DND-41 (cell line): ENCODE results near the gene STX19.
"Not testable (repeated sequence)": the region's sequence is repeated elsewhere in the genome, so short reads cannot be mapped to it uniquely, and the experiment has no call there.

ENCODE experiments used
- CTCF ChIP-seq: IDR thresholded peaks from 2 replicates; pipeline ENCODE4 v1.5.1; 2012; ENCODE audit warnings: borderline replicate concordance, low read length, moderate library complexity, mild to moderate bottlenecking; ENCODE audit not compliant: poor library complexity, severe bottlenecking; ENCODE audit errors: extremely low read depth
- EZH2 ChIP-seq: IDR thresholded peaks from 3 replicates; pipeline ENCODE4 v1.6.1; 2012; ENCODE audit warnings: borderline replicate concordance, low read depth, mild to moderate bottlenecking, moderate library complexity, low read length, inconsistent platforms; ENCODE audit not compliant: severe bottlenecking

- not testable (repeated sequence) for TF ChIP-seq CTCF, EZH2
Observed at GRCh38 chr3:94044100-94044936, 15.9 kb upstream of the STX19 start.
